HG02870 (cell line): Measurements from ENCODE around the gene FAM193B.

Experiments used
- ATAC-seq: cut with Tn5 transposase; IDR thresholded peaks from one replicate; pipeline ENCODE4 v1.9.1; 2021; ENCODE audit warnings: mild to moderate bottlenecking, moderate library complexity; ENCODE audit not compliant: unreplicated experiment

FAM193B gene

GRCh38 chr5:177516601-177517568 is 37.5 kb downstream of the FAM193B start, which contains the start of gene DDX41:
Gene DDX41, minus strand, starts transcription at chr5:177516961. Its CDS starts 16 bp downstream, at chr5:177516945.
- ATAC-seq: peak; percentile 69

GRCh38 chr5:177515580-177515979 is 38.8 kb downstream of the FAM193B start:
- ATAC-seq: no peak

- ATAC-seq: no peak
Measured at GRCh38 chr5:177514541-177514940, 39.8 kb downstream of the FAM193B start.

GRCh38 chr5:177513500-177513899 is 40.9 kb downstream of the FAM193B start:
- ATAC-seq: no peak

GRCh38 chr5:177512736-177513380 is 41.5 kb downstream of the FAM193B start:
- ATAC-seq: no peak

- ATAC-seq: no peak
Measured at GRCh38 chr5:177511796-177512675, 42.3 kb downstream of the FAM193B start.

- ATAC-seq: no peak
Measured at GRCh38 chr5:177511181-177511580, 43.2 kb downstream of the FAM193B start.

GRCh38 chr5:177510567-177511053 is 43.8 kb downstream of the FAM193B start:
- ATAC-seq: no peak

- ATAC-seq: no peak
Measured at GRCh38 chr5:177509991-177510566, 44.3 kb downstream of the FAM193B start.

- peak; percentile 26 for ATAC-seq
Measured at GRCh38 chr5:177509381-177509951, 44.9 kb downstream of the FAM193B start, which contains the start of gene DOK3. Gene DOK3, minus strand, starts transcription at chr5:177509826. Its CDS starts 286 bp downstream, at chr5:177509540.

- ATAC-seq: peak; percentile 38
Measured at GRCh38 chr5:177508837-177509236, 45.5 kb downstream of the FAM193B start.

GRCh38 chr5:177508221-177508611 is 46.1 kb downstream of the FAM193B start:
- no peak for ATAC-seq

GRCh38 chr5:177507596-177508220 is 46.7 kb downstream of the FAM193B start:
- ATAC-seq: no peak

GRCh38 chr5:177507165-177507564 is 47.2 kb downstream of the FAM193B start:
- ATAC-seq: no peak

GRCh38 chr5:177505075-177505474 is 49.3 kb downstream of the FAM193B start:
- ATAC-seq: no peak

- ATAC-seq: no peak
Measured at GRCh38 chr5:177504086-177505056, 50.0 kb downstream of the FAM193B start.

- no peak for ATAC-seq
Measured at GRCh38 chr5:177503351-177504085, 50.8 kb downstream of the FAM193B start.

- no peak for ATAC-seq
Measured at GRCh38 chr5:177502886-177503285, 51.5 kb downstream of the FAM193B start.
